Sciatic nerve (tissue), 2 donors: ENCODE measurements around the gene CD6. TPM values are rescaled to one million over a fixed set of nuclear protein-coding genes. Genes with fewer than 3 reads are reported as not detected.

Experiments
- ATAC-seq: fragments of 200-7000 bp; cut with Tn5 transposase; one replicate; pipeline ENCODE4 v1.9.1; 2020; ENCODE audit warnings: mild to moderate bottlenecking, moderate library complexity
- DNase-seq: peaks from one replicate; pipeline ENCODE4 v3.0.0-alpha.2; 2020; ENCODE audit warnings: low spot score
- intact Hi-C: fragments of 100-400 bp; cut with DNase I; formaldehyde crosslinking; loops from one replicate; pipeline ENCODE4 v1.14.2; 2022
- total RNA-seq: library from RNA; stranded (reverse); fragmentation: NEBNext Ultra II Directional; extraction: Animal tissue kit (Norgen Biotek cat#: 25700); gene quantifications from one replicate; pipeline ENCODE4 v1.2.1, GENCODE V29; 2021
- donor health status: DM: no; HTN: no; CAD: no.
- donor health status: DM: no; HTN: no; CAD: no.

Gene CD6
- total RNA-seq, 1 donor from 2014 or later: 2.5 TPM

DNA sequence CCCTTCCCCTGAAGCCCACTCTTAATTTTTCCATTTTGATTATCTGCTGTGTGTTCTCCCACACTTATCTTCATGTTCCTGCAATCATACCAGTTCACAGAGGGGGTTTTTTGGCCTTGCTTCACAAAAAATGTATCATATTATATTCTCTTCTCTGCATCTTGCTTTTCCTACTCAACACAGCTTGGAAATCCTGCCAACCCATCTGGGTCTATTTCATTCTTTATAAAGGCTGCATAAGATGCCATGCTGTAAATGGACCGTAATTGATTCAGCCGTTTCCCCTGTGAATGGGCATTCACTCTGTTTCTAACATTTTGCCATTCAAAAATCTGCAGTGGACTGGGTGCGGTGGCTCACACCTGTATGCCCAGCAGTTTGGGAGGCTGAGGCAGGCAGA, 30.5 kb downstream of the CD6 start:
- DNase-seq (no peak), ATAC-seq (no peak)
- intact Hi-C loops: no loop called here

DNA sequence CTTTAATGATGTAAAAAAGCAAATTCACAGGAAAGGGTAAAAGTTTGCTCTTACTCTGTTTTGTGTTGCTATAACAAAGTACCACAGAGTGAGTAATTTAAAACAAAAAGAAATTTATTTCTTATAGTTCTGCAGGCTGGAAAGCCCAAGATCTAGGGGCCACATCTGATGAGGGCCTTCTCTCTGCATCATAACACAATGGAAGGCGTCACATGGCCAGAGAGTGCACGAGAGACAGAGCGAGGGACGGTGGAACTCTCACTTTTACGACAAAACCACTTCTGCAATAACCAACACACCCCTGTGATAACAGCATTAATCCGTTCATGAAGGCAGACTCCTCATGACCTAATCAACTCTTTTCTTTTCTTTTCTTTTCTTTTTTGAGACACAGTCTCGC, 31.1 kb downstream of the CD6 start:
- DNase-seq (no peak), ATAC-seq (no peak)
- intact Hi-C loops: no loop called here

- ATAC-seq: peak; percentile 51
- intact Hi-C loops: no loop called here
- no peak for DNase-seq
Observed at GRCh38 chr11:61004180-61004611, 32.7 kb downstream of the CD6 start.

DNA sequence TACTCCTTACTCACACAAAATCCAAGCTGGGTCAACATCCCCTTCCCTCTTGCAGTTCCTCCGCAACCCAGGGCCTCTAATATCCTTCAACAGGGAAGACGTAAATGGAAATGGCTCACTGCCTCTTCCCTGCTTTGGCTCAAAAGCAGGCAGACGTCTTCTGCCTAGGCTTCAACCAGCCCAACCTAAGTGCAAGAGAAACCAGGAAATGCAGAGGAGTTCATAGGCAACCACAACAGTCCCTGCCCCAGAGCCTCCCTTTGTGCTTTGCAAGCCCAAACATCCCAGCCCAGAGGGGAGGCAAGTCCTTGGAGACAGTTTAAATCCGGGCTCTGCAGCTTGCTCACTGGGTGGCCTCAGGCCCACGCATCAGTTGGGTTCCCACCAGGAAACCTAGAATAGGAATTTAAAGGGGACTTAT, 33.3 kb downstream of the CD6 start:
- ATAC-seq: peak; percentile 42
- intact Hi-C loops: no loop called here
- DNase-seq: no peak

- DNase-seq (no peak), ATAC-seq (no peak)
- intact Hi-C loops: no loop called here
Observed at GRCh38 chr11:61007383-61007955, 36.0 kb downstream of the CD6 start.

DNA sequence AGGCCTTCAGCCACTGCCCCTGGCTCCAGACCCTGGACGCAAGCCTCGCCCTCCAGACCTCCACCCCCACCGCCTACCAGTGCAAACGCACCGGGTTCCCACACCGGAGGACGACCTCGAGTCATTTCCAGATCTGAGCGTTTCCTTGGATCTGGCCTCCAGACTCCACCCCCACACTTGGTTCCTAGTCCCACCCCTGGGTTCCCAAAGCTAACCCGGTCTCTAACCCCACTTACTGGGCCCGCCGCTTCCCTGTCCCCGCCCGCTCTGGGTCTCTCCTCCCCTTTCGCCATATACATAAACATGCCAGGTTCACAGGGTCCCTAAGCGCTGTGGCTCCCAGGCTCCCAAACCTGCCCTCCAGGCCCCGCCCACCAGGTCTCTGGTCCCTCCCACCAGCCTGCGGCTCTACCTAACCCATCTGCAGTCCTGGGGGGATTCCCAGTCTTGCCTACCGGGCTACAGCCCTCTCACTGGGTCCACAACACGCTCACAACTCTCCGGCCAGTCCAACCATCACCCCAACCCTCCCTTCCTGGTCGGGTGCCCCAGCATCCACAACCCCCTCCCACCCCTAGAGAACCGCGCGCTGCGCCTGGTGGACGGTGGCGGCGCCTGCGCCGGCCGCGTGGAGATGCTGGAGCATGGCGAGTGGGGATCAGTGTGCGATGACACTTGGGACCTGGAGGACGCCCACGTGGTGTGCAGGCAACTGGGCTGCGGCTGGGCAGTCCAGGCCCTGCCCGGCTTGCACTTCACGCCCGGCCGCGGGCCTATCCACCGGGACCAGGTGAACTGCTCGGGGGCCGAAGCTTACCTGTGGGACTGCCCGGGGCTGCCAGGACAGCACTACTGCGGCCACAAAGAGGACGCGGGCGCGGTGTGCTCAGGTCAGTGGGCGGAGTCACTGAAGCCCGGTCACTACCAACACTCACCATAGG, 36.7 kb downstream of the CD6 start:
- intact Hi-C loops: no loop called here
- ATAC-seq (peak; percentile 15), DNase-seq (no peak)

DNA sequence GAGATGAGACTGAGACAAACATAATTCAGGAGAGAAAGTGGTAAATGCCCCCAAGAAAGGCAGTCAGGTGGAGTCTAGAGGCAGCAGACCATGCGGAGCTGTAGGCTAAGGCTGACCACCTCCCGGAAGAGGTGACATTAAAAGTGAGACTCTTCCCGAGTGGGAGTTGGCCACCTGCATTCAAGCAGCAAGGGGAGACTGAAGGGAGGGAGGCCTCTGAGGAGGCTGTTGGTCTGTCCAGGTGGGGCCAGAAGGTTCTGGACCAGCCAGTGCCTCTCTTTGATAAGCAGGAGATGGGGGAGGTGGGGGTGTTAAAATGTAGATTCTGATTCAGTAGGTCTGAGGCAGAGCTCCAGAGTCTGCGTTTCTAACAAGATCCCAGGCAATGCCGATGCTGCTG, 37.5 kb downstream of the CD6 start:
- DNase-seq (no peak), ATAC-seq (no peak)
- intact Hi-C loops: no loop called here

- intact Hi-C loops: no loop called here
- no peak for ATAC-seq
- no peak for DNase-seq
Observed at GRCh38 chr11:61009392-61010275, 38.2 kb downstream of the CD6 start.

- ATAC-seq (no peak), DNase-seq (no peak)
- intact Hi-C loops: no loop called here
Observed at GRCh38 chr11:61010466-61011228, 39.2 kb downstream of the CD6 start.

- DNase-seq: no peak
- intact Hi-C loops: no loop called here
- ATAC-seq: no peak
Observed at GRCh38 chr11:61011229-61011870, 39.9 kb downstream of the CD6 start.

DNA sequence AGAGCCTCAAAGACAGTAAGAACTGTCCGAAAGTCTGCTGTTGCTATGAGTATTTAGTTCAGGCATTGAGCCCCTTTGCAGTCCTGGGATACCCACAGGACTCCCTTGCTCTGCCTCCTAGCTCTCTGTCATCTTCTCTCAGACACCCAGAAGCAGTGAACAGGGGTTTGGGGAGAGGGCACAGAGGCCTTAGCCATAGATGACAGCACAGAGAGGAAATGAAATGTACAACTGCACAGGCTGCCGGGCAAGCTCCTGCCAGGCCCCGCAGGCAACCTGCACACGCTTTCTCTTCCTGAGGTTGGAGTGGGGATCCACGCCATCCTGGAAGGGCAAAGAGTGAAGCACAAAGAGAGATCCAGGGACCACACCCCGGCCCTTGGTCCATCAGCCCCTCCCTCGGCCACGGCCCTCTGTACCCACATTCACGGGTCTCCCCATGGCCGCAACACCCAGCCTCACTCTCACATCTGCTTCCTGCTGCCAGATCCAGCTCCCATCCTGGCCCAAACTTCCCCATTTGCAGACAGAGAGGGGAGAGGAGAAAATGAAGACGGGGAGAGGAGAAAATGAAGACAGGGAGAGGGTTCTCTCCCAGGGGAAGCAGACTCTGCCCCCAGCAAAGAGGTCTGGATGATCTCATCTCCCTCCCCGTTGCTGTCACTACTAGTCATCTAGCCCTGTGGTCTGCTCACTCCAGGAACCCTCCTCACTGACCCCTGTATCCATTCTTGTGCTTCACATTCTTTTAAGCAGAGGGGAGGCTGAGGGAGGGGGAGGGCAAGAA, 40.7 kb downstream of the CD6 start:
- ATAC-seq (peak; percentile 31), DNase-seq (no peak)
- intact Hi-C loops: no loop called here

GRCh38 chr11:61012737-61013215, 41.3 kb downstream of the CD6 start:
- DNase-seq (no peak), ATAC-seq (no peak)
- intact Hi-C loops: no loop called here

DNA sequence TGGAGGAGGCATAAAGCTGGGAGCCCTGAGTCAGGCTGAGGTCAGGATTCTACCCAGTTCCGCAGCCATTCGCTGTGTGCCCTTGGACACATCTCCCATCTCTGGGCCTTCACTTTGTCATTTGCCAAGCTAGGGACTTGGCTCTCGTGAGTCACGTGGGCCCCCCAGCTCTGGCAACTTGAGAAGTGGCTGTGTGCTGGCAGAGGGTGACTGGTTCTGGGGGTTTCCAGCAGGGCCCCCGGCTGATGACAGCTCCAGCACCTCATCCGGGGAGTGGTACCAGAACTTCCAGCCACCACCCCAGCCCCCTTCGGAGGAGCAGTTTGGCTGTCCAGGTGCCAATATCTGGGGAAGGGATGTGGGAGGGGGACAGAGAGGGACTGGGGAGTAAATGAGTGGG, 46.6 kb downstream of the CD6 start:
- no peak for DNase-seq
- ATAC-seq: no peak
- intact Hi-C loops: no loop called here

DNA sequence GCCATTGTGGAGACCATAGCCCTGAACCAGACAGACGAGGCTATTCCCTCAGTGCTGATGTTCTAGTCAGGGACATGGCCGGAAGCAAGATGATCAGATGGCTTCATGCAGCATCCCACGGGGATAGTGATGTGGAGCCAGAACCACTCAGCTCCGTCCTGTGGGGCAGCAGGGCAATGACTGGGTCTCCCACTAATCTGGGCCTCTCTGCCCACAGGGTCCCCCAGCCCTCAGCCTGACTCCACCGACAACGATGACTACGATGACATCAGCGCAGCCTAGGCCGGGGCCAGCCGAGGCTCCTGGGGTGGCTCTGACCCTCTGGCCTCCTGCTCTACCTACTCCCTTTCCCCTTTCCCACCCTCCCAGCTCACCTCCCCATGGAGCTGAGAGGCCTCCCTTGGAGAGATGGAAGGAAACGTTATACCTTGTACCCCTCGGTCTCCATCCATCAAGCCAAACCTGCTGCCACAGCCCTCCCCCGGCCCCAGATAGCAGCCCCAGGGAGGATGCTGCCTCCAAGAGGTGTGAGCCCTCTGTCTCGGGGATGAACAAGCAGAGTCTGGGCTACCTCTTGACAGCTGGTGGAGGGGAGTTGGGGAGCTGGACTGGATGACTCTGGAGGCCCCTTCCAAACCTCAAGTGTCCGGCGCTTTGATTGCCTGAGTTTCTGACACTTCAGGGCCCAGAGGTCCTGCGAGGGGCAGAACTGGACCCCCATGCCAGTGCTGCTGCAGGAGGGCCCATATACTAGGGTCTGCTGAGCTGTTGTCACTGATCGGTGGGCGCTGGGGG, 47.8 kb downstream of the CD6 start:
- ATAC-seq (no peak), DNase-seq (no peak)
- intact Hi-C loops: no loop called here

DNA sequence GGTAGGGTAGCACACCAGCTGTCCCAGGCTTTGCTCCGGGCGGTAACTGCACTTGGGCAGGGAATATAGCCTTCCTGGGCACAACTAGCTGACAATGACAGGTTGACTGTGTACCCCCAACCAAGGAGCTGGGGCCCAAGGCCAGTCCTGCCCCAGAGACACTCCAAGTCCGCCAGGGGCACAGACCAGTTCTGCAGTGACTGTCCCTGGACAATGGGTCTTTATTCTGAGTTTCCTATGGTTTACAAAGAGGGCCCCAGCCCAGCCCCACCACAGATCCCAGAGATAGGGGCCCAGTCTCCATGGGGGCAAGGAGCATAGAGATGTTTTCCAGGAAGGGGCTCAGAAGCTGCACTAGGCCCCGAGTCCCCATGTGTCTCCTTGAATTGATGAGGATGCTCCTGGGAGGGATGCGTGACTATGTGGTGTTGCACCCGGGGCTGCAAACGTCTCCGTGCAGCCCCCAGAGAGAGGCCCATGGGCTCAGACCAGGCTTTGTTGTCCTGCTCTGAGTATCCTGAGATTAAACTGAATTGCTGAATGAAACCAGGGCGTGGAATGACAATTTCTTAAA, 48.4 kb downstream of the CD6 start:
- ATAC-seq (no peak), DNase-seq (no peak)
- intact Hi-C loops: no loop called here

DNA sequence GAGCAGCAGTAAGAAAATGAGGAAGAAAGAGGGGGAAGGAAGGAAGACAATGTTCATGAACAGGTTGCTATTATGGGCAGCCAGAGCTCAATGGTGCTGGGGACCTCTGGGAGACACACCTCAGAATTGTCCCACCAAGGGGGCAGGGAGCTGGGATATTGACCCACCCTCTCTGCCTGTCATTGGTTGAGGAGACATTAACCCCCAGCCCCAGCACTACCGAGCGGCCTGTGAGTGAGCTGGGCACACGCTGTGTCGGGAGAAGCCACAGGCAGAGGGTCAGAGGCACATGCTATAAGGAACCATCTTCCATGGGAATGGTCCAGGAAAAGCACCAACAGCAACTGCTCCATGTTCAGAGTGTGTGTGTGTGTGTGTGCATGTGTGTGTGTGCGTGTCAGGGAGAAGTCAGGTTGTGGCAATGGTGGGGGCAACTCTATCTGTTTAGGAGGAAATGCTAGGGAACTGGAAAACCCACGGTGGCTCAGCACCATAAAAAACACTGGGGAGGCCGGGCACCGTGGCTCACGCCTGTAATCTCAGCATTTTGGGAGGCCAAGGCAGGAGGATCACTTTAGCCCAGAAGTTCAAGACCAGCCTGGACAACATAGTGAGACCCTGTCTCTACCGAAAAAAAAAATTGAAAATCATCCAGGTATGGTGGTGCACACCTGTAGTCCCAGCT, 49.2 kb downstream of the CD6 start:
- ATAC-seq: no peak
- intact Hi-C loops: no loop called here
- DNase-seq: no peak
